Loucy (cell line): ENCODE results near the gene ARHGAP5.

Experiments used
- H2AFZ ChIP-seq: fragments of 200-600 bp; sonication (generic); 2 replicates; pipeline ENCODE4 v1.6.0; 2016; ENCODE audit warnings: antibody characterized with exemption, mild to moderate bottlenecking, low read length, moderate library complexity
- H3F3A ChIP-seq: fragments of 200-600 bp; 2 replicates; pipeline ENCODE4 v1.6.0; 2016; ENCODE audit warnings: antibody characterized with exemption, low read depth, mild to moderate bottlenecking
- H3K27me3 ChIP-seq: fragments of 200-600 bp; sonication (generic); 2 replicates; pipeline ENCODE4 v1.6.1; 2014; ENCODE audit warnings: low read length, mild to moderate bottlenecking; ENCODE audit not compliant: insufficient read depth, poor library complexity, severe bottlenecking
- H3K36me3 ChIP-seq: fragments of 200-600 bp; sonication (generic); 2 replicates; pipeline ENCODE4 v1.6.1; 2016; ENCODE audit warnings: low read length; ENCODE audit not compliant: insufficient read depth
- H3K4me1 ChIP-seq: fragments of 200-600 bp; sonication (generic); 2 replicates; pipeline ENCODE4 v1.5.1; 2014; ENCODE audit warnings: low read length, mild to moderate bottlenecking; ENCODE audit not compliant: insufficient read depth, poor library complexity, severe bottlenecking
- H3K4me2 ChIP-seq: fragments of 200-600 bp; sonication (generic); 2 replicates; pipeline ENCODE4 v1.6.0; 2014; ENCODE audit warnings: antibody characterized with exemption, low read length, low read depth, mild to moderate bottlenecking; ENCODE audit not compliant: poor library complexity, severe bottlenecking
- H3K4me3 ChIP-seq: fragments of 200-600 bp; sonication (generic); 2 replicates; pipeline ENCODE4 v1.5.1; 2014; ENCODE audit warnings: low read length, mild to moderate bottlenecking, mixed read lengths; ENCODE audit not compliant: poor library complexity, severe bottlenecking
- H3K79me2 ChIP-seq: fragments of 200-600 bp; sonication (generic); 2 replicates; pipeline ENCODE4 v1.6.1; 2014; ENCODE audit warnings: low read length; ENCODE audit not compliant: insufficient read depth
- H3K9ac ChIP-seq: fragments of 200-600 bp; sonication (generic); 2 replicates; pipeline ENCODE4 v1.6.0; 2014; ENCODE audit warnings: mild to moderate bottlenecking, low read depth, low read length, moderate library complexity; ENCODE audit not compliant: poor library complexity, severe bottlenecking
- H3K9me2 ChIP-seq: fragments of 200-600 bp; sonication (generic); replicated peaks from 2 replicates; pipeline ENCODE4 v1.6.1; 2016; ENCODE audit warnings: low read depth, low read length, mixed read lengths
- H3K9me3 ChIP-seq: fragments of 200-600 bp; sonication (generic); 2 replicates; pipeline ENCODE4 v1.6.1; 2014; ENCODE audit warnings: mild to moderate bottlenecking, antibody characterized with exemption, low read length, low read depth; ENCODE audit not compliant: insufficient read depth
- H4K20me1 ChIP-seq: fragments of 200-600 bp; sonication (generic); 2 replicates; pipeline ENCODE4 v1.6.0; 2014; ENCODE audit warnings: antibody characterized with exemption, low read length, mild to moderate bottlenecking; ENCODE audit not compliant: insufficient read depth, poor library complexity, severe bottlenecking
- EZH2phosphoT487 ChIP-seq: fragments of 200-600 bp; IDR thresholded peaks from 2 replicates; pipeline ENCODE4 v1.6.1; 2018; ENCODE audit warnings: antibody characterized with exemption, mild to moderate bottlenecking, moderate library complexity, borderline replicate concordance
- TF ChIP-seq, protein P1 (sequence below): fragments of 200-600 bp; sonication (generic); conservative IDR thresholded peaks from 2 replicates; pipeline ENCODE4 v1.5.1; 2014; ENCODE audit warnings: mild to moderate bottlenecking, antibody characterized with exemption, low read length

ARHGAP5 gene

GRCh38 chr14:32100175-32100574, 23.1 kb downstream of the ARHGAP5 start:
- no peak overlapping the region for H3K9ac ChIP-seq
- H3K27me3 ChIP-seq = no peaks in the 10 kb centered on the region
- no peaks in the 10 kb centered on the region for H3K9me3 ChIP-seq
- no peak for TF ChIP-seq EZH2phosphoT487
- TF ChIP-seq, protein P1, sequence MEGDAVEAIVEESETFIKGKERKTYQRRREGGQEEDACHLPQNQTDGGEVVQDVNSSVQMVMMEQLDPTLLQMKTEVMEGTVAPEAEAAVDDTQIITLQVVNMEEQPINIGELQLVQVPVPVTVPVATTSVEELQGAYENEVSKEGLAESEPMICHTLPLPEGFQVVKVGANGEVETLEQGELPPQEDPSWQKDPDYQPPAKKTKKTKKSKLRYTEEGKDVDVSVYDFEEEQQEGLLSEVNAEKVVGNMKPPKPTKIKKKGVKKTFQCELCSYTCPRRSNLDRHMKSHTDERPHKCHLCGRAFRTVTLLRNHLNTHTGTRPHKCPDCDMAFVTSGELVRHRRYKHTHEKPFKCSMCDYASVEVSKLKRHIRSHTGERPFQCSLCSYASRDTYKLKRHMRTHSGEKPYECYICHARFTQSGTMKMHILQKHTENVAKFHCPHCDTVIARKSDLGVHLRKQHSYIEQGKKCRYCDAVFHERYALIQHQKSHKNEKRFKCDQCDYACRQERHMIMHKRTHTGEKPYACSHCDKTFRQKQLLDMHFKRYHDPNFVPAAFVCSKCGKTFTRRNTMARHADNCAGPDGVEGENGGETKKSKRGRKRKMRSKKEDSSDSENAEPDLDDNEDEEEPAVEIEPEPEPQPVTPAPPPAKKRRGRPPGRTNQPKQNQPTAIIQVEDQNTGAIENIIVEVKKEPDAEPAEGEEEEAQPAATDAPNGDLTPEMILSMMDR = no peak
- peaks cover 7% of the 10 kb centered on the region for H3F3A ChIP-seq
- peaks cover 38% of the 10 kb centered on the region for H3K4me1 ChIP-seq
- peaks cover 57% of the 10 kb centered on the region for H3K79me2 ChIP-seq
- H3K36me3 ChIP-seq = no peaks in the 10 kb centered on the region
- no peak overlapping the region for H3K4me2 ChIP-seq
- H4K20me1 ChIP-seq = peaks cover 55% of the 10 kb centered on the region
- no peak overlapping the region for H3K4me3 ChIP-seq
- no peak overlapping the region for H2AFZ ChIP-seq
- H3K9me2 ChIP-seq = no peaks in the 10 kb centered on the region

DNA sequence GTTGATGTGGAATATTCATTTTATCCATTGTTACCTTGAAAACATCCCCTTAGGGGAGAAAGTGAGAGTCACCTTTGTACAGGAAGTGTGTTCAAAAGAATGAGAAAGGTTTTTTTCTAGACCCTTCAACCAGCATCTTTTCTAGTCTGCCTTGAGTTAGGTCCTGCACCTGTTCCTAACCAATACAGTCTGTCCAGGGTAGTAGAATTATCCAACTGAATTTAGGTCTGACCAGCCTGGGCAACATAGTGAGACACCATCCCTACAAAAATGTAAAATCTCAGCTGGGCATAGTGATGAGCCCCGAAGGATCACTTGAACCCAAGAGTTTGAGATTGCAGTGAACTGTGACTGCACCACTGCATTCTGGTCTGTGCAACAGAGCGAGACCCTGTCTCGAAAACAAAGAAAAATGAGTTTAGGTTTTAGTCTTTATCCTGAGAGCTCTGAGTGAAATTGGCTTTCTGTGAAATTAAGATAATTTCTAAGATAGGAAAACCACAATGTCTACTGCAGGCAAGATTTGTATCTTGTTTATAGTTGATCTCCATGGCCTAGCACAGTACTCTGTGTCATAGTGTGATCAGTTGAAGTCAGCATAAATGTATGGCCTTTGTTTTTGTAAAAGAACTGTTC, 25.2 kb downstream of the ARHGAP5 start:
- H3K4me2 ChIP-seq = peak overlapping the region; percentile 57
- no peaks in the 10 kb centered on the region for H3K27me3 ChIP-seq
- no peak for TF ChIP-seq EZH2phosphoT487
- TF ChIP-seq, protein P1 = no peak
- no peak overlapping the region for H2AFZ ChIP-seq
- H3K36me3 ChIP-seq = no peaks in the 10 kb centered on the region
- H4K20me1 ChIP-seq = peaks cover 53% of the 10 kb centered on the region
- no peaks in the 10 kb centered on the region for H3K9me2 ChIP-seq
- peaks cover 7% of the 10 kb centered on the region for H3F3A ChIP-seq
- no peaks in the 10 kb centered on the region for H3K9me3 ChIP-seq
- no peak overlapping the region for H3K9ac ChIP-seq
- peak overlapping the region; percentile 7 for H3K4me3 ChIP-seq
- H3K4me1 ChIP-seq = peaks cover 39% of the 10 kb centered on the region
- H3K79me2 ChIP-seq = peaks cover 70% of the 10 kb centered on the region

DNA sequence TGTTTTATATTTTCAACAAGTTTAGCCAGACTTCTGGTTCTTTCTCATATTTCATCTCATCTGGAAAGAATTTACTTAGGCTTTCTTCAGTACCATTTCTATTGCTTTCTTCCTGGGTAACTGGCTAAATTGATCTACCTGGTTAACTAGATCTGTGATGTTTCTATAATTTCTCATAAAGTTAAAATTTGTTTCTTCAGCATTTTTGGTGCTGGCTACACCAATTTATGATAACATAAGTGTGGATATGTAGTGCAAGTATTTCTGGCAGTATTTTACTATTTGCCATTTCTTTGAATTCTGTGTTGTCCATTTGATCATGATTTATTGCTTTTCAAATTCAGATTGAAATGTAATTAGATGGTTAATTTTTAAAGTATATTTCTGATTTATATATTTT, 25.9 kb downstream of the ARHGAP5 start:
- peaks cover 74% of the 10 kb centered on the region for H3K79me2 ChIP-seq
- H3K9me3 ChIP-seq = no peaks in the 10 kb centered on the region
- H3K4me3 ChIP-seq = no peak overlapping the region
- TF ChIP-seq EZH2phosphoT487 = no peak
- TF ChIP-seq, protein P1 = no peak
- H3K9ac ChIP-seq = no peak overlapping the region
- H4K20me1 ChIP-seq = peaks cover 60% of the 10 kb centered on the region
- H3K4me1 ChIP-seq = peaks cover 46% of the 10 kb centered on the region
- no peaks in the 10 kb centered on the region for H3K27me3 ChIP-seq
- H2AFZ ChIP-seq = no peak overlapping the region
- peak overlapping the region; percentile 57 for H3K4me2 ChIP-seq
- H3K9me2 ChIP-seq = no peaks in the 10 kb centered on the region
- H3K36me3 ChIP-seq = no peaks in the 10 kb centered on the region
- peaks cover 7% of the 10 kb centered on the region for H3F3A ChIP-seq
